Right renal pelvis (tissue), 4 donors: Measurements from ENCODE around the gene MND1. TPM values are rescaled to one million over a fixed set of nuclear protein-coding genes. Genes with fewer than 3 reads are reported as not detected.
"Not testable (repeated sequence)": the region's sequence is repeated elsewhere in the genome, so short reads cannot be mapped to it uniquely, and the experiment has no call there.

ENCODE experiments used
- DNase-seq, 4 donors: peaks; one replicate each; pipeline ENCODE4 v3.0.0-alpha.2; 2013; ENCODE audit warnings: low read depth in 4 of 4, low spot score in 3 of 4, missing footprints in 1 of 4
- polyA plus RNA-seq, 4 donors: library from polyadenylated mRNA; unstranded; fragments of 120-200 nt; gene quantifications; one replicate each; pipeline ENCODE4 v1.2.1, GENCODE V29; 2013; ENCODE audit not compliant: insufficient read length in 4 of 4

The MND1 gene
- polyA plus RNA-seq, 4 donors, result 15.6 to 18.6 (median 17.7) TPM

- DNase-seq, result no peak
Observed at GRCh38 chr4:153432965-153433753, 88.7 kb downstream of the MND1 start.

GRCh38 chr4:153433754-153434105 is 89.2 kb downstream of the MND1 start:
- DNase-seq, result no peak

DNA sequence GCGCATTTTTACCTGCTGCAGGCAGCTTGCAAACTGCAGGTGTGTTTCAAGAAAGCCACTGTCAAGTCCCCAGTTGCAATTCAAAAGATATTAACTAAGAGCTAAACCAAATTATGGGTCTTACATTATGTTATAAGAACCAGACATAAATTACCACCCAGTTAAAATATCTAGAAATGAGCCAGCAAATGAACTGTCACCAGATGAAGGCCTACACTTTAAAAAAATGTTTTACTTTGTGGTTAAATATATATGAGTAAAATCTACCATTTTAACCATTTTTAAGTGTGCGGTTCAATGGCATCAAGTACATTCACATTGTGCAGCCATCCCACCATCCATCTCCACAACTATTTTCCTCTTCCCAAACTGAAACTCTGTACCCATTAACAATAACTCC is 89.7 kb downstream of the MND1 start:
- no peak for DNase-seq

DNA sequence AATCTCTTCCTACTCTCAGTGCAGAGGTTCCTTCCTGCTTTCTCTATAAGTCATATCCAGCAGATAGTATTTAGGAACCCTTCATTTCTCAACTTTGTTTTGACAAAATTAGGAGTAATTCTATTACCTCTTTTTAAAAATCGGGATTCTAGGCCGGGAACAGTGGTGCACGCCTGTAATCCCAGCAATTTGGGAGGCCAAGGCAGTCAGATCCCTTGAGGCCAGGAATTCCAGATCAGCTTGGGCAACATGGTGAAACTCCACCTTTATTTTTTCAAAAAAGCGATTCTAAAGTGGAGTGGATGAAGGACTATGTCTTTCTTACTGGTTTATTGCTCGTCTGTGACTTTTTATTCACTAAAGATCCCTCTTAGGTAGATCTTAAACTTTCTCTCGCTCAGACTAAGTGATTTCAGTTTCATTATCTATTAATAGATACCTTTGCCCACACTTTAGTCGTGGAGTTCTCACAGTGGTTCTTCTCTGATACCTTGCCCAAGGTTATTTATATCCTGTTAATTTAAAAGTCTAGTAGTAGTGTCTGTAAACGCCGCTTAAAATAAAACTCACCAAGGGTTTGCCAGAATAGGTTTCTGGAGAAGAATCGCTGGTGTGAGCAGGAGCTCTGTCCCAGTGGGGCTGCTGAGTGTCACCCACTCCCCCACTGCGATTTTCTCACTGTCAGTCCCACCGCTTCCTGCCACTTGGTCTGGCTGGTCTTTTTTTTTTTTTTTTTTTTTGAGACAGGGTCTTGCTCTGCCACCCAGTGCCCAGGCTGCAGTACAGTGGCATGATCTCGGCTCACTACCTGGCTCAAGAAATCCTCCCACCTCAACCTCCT is 94.6 kb downstream of the MND1 start:
- no peak for DNase-seq

GRCh38 chr4:153439831-153440230 is 95.3 kb downstream of the MND1 start:
- DNase-seq, result no peak

DNA sequence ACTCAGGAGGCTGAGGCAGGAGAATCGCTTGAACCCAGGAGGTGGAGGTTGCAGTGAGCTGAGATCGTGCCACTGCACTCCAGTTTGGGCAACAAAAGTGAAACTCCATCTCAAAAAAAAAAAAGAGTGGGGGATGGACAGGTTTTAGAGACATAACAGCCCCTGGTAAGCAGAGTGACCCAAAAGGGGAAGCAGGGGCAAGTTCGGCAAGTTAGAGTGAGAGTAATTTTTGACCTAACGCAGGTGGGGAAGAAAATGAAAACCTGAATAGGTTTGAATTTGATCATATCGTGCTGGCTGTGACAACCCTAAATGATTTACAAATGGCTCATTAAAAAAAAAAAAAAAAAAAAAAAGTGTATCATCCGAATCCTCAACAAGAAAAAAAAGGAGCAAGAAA is 96.0 kb downstream of the MND1 start:
- DNase-seq, result no peak

DNA sequence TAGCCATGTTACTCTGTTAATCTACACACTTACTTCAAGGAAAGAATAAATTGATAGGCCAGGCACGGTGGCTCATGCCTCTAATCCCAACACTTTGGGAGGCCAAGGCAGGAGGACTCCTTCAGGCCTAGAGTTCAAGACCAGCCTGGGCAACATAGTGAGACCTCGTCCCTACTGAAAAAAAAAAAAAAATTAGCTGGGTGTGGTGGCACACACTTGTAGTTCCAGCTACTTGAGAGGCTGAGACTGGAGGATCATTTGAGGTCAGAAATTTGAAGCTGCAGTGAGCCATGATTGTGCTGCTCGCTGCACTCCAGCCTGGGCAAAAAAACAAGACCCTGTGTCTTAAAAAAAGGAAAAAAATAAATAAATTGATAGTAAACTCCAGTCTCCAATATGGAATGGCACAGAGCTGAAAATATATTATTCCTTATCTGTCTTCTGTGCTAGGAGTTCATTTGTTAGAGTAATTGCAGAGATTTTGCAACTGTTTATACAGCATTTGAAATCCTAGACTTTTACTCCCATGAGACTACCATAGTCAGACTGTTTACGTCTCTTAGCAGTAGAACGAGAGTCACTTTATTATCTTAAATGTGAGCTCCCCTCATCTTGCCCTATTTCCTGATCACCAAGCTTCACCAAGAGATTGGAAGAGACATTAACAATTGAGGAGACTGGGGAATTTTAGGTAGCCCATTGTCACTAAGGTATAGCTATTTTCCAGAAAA is 102.9 kb downstream of the MND1 start:
- DNase-seq, result peak in 1 of 4 donors; percentile 39

- peak in 3 of 4 donors; percentile 47 to 67 (median 63) for DNase-seq
Observed at GRCh38 chr4:153448003-153448731, 103.7 kb downstream of the MND1 start.

- DNase-seq, result no peak
Observed at GRCh38 chr4:153449338-153449737, 104.8 kb downstream of the MND1 start.

DNA sequence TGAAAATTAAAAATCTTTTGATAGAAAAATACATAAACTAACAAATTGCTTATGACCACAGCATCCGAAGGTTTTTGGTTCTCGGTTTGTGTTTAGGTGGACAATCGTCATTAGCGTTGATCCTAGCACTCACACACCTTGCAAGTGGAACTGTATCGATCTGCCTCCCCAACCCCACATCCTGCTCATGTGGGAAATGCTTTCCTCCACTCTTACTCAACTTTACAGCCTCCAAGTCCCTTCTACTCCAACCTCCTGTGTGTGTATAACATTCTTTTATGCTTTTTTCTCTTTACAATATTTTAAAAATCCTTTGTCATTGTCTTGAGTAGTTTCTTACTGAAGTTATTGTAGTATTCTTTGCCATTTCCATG is 106.0 kb downstream of the MND1 start:
- no peak for DNase-seq

DNA sequence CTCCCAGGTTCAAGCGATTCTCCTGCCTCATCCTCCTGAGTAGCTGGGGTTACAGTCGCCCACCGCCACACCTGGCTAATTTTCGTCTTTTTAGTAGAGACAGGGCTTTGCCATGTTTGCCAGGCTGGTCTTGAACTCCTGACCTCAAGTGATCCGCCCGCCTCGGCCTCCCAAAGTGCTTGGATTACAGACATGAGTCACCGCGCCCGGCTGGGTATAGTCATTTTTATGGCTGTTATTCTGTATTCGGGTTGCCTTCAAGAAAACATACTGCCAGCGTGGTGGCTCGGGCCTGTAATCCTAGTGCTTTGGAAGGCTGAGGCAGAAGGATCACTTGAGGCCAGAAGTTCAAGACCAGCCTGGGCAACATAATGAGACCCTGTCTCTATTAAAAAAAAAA is 106.7 kb downstream of the MND1 start:
- DNase-seq, result not testable (repeated sequence)

- no peak for DNase-seq
Observed at GRCh38 chr4:153451911-153452657, 107.6 kb downstream of the MND1 start.

DNA sequence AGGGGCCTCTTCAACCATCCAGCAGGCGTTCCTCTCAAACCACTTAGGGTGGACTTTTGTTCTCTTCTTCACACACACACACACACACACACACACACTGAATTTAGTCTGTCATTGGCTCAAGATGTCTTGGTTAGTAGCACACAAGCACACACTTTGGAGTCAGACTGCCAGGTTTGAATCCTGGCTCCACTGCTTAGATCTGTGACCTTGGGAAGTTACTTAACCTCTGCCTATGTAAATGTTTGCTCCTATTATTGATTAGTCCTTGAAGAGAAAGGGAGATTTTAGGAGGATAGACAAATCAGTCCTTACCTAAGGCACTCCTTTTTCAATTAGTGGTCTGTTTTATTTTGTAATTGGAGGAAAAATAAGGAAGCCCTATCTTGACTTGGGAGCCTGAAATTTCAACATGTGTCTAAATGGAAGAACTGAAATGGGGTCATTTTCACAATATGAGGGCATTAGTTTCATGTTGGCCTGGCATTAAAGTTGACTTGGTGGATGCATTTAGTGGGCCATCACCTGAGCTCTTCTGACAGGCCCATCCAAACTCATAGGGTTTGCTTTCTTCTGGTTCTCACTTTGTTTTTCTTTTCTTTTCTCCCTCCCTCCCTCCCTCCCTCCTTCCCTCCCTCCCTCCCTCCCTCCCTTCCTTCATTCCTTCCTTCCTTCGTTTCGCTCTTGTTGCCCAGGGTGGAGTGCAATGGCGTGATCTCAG is 108.3 kb downstream of the MND1 start:
- no peak for DNase-seq

GRCh38 chr4:153453402-153453801 is 108.9 kb downstream of the MND1 start:
- no peak for DNase-seq

DNA sequence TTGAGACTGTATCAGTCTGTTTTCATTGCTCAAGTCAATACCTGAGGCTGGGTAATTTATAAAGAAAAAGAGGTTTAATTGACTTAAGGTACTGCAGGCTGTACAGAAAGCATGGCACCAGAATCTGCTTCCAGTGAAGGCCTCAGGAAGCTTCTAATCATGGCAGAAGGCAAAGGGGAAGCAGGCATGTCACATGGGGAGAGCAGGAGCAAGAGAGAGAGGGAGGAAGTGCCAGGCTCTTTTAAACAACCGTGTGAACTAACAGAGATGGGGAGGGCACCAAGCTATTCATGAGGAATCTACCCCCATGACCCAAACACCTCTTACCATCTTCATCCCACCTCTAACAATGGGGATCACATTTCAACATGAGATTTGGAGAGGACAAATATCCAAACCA is 114.5 kb downstream of the MND1 start:
- no peak for DNase-seq

GRCh38 chr4:153461549-153461948 is 117.1 kb downstream of the MND1 start:
- DNase-seq, result not testable (repeated sequence)

- no peak for DNase-seq
Observed at GRCh38 chr4:153464068-153464467, 119.6 kb downstream of the MND1 start.
